ENCODE measurements around the gene DHDDS.

- TF ChIP-seq CTCF (IDR thresholded peaks at IDR 0.05), result no peak
- TF ChIP-seq ZFX (IDR thresholded peaks at IDR 0.05; ENCODE audit: borderline replicate concordance), result no peak
These were observed 38.9 kb downstream of the DHDDS start for GRCh38 chr1:26470878-26471497.

Measured in 22Rv1 (cell line).